Neural progenitor cell (in vitro differentiated cells): ENCODE results near the gene HPSE2.

Experiments
- CTCF ChIP-seq: fragments of 200-600 bp; sonication (generic); IDR thresholded peaks from 2 replicates; pipeline ENCODE4 v1.5.1; 2017; ENCODE audit warnings: antibody characterized with exemption, mild to moderate bottlenecking
- EZH2 ChIP-seq: fragments of 200-600 bp; sonication (generic); IDR thresholded peaks from 2 replicates; pipeline ENCODE4 v1.6.1; 2017; ENCODE audit warnings: antibody characterized with exemption, mild to moderate bottlenecking, moderate library complexity

GRCh38 chr10:98790817-98791216, 444.8 kb downstream of the HPSE2 start:
- TF ChIP-seq CTCF (peak; percentile 60), EZH2 (no peak)
